Type B pancreatic cell (in vitro differentiated cells): Measurements from ENCODE around the gene PPP1R37. TPM values are rescaled to one million over a fixed set of nuclear protein-coding genes. Genes with fewer than 3 reads are reported as not detected.

ENCODE experiments used
- DNase-seq: peaks from one replicate; pipeline ENCODE4 v3.0.0; 2021; ENCODE audit warnings: mixed read lengths; ENCODE audit not compliant: unreplicated experiment; ENCODE audit errors: extremely low spot score
- H3K27ac Mint-ChIP-seq: 2 replicates; pipeline ENCODE4 v1.8.0; 2021; ENCODE audit warnings: mild to moderate bottlenecking, mixed read lengths
- H3K27me3 Mint-ChIP-seq: 2 replicates; pipeline ENCODE4 v1.8.0; 2021; ENCODE audit warnings: mixed read lengths
- H3K36me3 Mint-ChIP-seq: 2 replicates; pipeline ENCODE4 v1.8.0; 2021; ENCODE audit warnings: mixed read lengths
- H3K4me1 Mint-ChIP-seq: one replicate; pipeline ENCODE4 v1.8.0; 2021; ENCODE audit warnings: mixed read lengths; ENCODE audit not compliant: unreplicated experiment
- H3K4me3 Mint-ChIP-seq: 2 replicates; pipeline ENCODE4 v1.8.0; 2021; ENCODE audit warnings: mild to moderate bottlenecking, mixed read lengths
- H3K9me3 Mint-ChIP-seq: 2 replicates; pipeline ENCODE4 v1.8.0; 2021; ENCODE audit warnings: mixed read lengths
- total RNA-seq: library from RNA; stranded (reverse); gene quantifications from 2 replicates; pipeline ENCODE4 v1.2.1, GENCODE V29; 2021; ENCODE audit warnings: low replicate concordance
- TF ChIP-seq, protein P1 (sequence below): fragments of 200-600 bp; sonication (generic); conservative IDR thresholded peaks from 2 replicates; pipeline ENCODE4 v1.5.0; 2021; ENCODE audit warnings: antibody characterized with exemption, mild to moderate bottlenecking

The PPP1R37 gene
- total RNA-seq, 1 donor from 2014 or later = 44.7 TPM

DNA sequence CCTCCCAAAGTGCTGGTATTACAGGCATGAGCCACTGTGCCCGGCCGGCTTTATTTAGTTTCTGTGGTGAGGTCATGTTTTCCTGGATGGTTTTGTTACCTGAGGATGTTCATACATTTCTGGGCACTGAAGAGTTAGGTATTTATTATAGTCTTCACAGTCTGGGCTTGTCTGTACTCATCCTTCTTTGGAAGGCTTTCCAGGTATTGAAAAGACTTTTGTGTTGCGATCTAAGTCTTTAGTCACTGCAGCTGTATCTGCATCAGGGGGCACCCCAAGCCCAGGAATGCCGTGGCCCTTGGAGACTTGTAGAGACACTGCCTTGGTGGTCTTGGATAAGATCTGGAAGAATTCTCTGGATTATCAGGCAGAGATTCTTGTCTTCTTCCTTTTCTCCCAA is 98.4 kb downstream of the PPP1R37 start:
- H3K4me3 Mint-ChIP-seq = no peak overlapping the region
- TF ChIP-seq, protein P1, sequence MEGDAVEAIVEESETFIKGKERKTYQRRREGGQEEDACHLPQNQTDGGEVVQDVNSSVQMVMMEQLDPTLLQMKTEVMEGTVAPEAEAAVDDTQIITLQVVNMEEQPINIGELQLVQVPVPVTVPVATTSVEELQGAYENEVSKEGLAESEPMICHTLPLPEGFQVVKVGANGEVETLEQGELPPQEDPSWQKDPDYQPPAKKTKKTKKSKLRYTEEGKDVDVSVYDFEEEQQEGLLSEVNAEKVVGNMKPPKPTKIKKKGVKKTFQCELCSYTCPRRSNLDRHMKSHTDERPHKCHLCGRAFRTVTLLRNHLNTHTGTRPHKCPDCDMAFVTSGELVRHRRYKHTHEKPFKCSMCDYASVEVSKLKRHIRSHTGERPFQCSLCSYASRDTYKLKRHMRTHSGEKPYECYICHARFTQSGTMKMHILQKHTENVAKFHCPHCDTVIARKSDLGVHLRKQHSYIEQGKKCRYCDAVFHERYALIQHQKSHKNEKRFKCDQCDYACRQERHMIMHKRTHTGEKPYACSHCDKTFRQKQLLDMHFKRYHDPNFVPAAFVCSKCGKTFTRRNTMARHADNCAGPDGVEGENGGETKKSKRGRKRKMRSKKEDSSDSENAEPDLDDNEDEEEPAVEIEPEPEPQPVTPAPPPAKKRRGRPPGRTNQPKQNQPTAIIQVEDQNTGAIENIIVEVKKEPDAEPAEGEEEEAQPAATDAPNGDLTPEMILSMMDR = no peak
- H3K27me3 Mint-ChIP-seq = peaks cover 2% of the 10 kb centered on the region
- H3K27ac Mint-ChIP-seq = no peak overlapping the region
- H3K4me1 Mint-ChIP-seq = peaks cover 5% of the 10 kb centered on the region
- no peaks in the 10 kb centered on the region for H3K9me3 Mint-ChIP-seq
- DNase-seq = no peak
- no peaks in the 10 kb centered on the region for H3K36me3 Mint-ChIP-seq

GRCh38 chr19:45195764-45196163 is 102.8 kb downstream of the PPP1R37 start:
- H3K4me1 Mint-ChIP-seq = no peaks in the 10 kb centered on the region
- no peak overlapping the region for H3K27ac Mint-ChIP-seq
- no peak overlapping the region for H3K4me3 Mint-ChIP-seq
- peaks cover 6% of the 10 kb centered on the region for H3K27me3 Mint-ChIP-seq
- no peak for DNase-seq
- no peaks in the 10 kb centered on the region for H3K36me3 Mint-ChIP-seq
- no peaks in the 10 kb centered on the region for H3K9me3 Mint-ChIP-seq
- TF ChIP-seq, protein P1 = no peak

Other genes starting within 250 kb of the PPP1R37 start
- gene NECTIN2, start 246.9 kb upstream of the PPP1R37 start, total RNA-seq = 123 and 203 TPM in 2 replicates
- gene TOMM40, start 201.9 kb upstream of the PPP1R37 start, total RNA-seq = 75.1 and 77.8 TPM in 2 replicates
- 168 and 209 TPM in 2 replicates for gene APOE, start 187.4 kb upstream of the PPP1R37 start, total RNA-seq
- 76.3 and 145 TPM in 2 replicates for gene APOC1, start 178.6 kb upstream of the PPP1R37 start, total RNA-seq
- not detected in 2 replicates for gene APOC4, start 150.9 kb upstream of the PPP1R37 start, total RNA-seq
- gene APOC2, start 147.1 kb upstream of the PPP1R37 start, total RNA-seq = 0.98 TPM in 1 of 2 replicates, not detected in the other
- 102 and 104 TPM in 2 replicates for gene CLPTM1, start 137.8 kb upstream of the PPP1R37 start, total RNA-seq
- 6.9 and 8.4 TPM in 2 replicates for gene RELB, start 91.7 kb upstream of the PPP1R37 start, total RNA-seq
- 80.4 and 111 TPM in 2 replicates for gene CLASRP, start 54.1 kb upstream of the PPP1R37 start, total RNA-seq
- gene ZNF296, start 16.7 kb upstream of the PPP1R37 start, total RNA-seq = 2.2 and 3.7 TPM in 2 replicates
- 32.2 and 35.6 TPM in 2 replicates for gene GEMIN7, start 13.9 kb upstream of the PPP1R37 start, total RNA-seq
- gene NKPD1, start 67.8 kb downstream of the PPP1R37 start, total RNA-seq = 0.56 and 1.3 TPM in 2 replicates
- gene TRAPPC6A, start 85.1 kb downstream of the PPP1R37 start, total RNA-seq = 36.7 and 41.3 TPM in 2 replicates
- 9.2 and 10.2 TPM in 2 replicates for gene BLOC1S3, start 85.6 kb downstream of the PPP1R37 start, total RNA-seq
- 0.60 TPM in 1 of 2 replicates, not detected in the other for gene EXOC3L2, start 152.2 kb downstream of the PPP1R37 start, total RNA-seq
- 38.8 and 47.3 TPM in 2 replicates for gene MARK4, start 158.1 kb downstream of the PPP1R37 start, total RNA-seq
- gene CKM, start 229.7 kb downstream of the PPP1R37 start, total RNA-seq = 0.24 and 1.4 TPM in 2 replicates
- gene KLC3, start 247.6 kb downstream of the PPP1R37 start, total RNA-seq = 4.9 and 12.8 TPM in 2 replicates